Heart left ventricle (tissue), 16 donors: ENCODE data around the gene ARFRP1. TPM values are rescaled to one million over a fixed set of nuclear protein-coding genes. Genes with fewer than 3 reads are reported as not detected.
A peak's percentile ranks its signal among the peaks of the same experiment; 100 is the strongest.

ENCODE experiments used
- ATAC-seq, 4 donors: fragments of 200-7000 bp; cut with Tn5 transposase; one replicate each; pipeline ENCODE4 v1.9.1; 2020 to 2022; ENCODE audit warnings: moderate library complexity in 4 of 4, mild to moderate bottlenecking in 3 of 4, moderate number of reproducible peaks in 1 of 4
- DNase-seq, 5 donors: peaks; one replicate each; pipeline ENCODE4 v3.0.0-alpha.2; 2020
- H3K27ac ChIP-seq, 12 donors: fragments of 200-600 bp; sonication (generic) in 4 of 12; one replicate each; pipeline versions ENCODE4 v1.5.0 to v1.8.0; 2016 to 2022; ENCODE audit warnings: mild to moderate bottlenecking in 2 of 12
- H3K27me3 ChIP-seq, 9 donors: fragments of 200-600 bp; sonication (generic) in 2 of 9; one replicate each; pipeline versions ENCODE4 v1.5.1 to v1.8.0; 2016 to 2022; ENCODE audit warnings: mild to moderate bottlenecking in 3 of 9
- H3K36me3 ChIP-seq, 9 donors: fragments of 200-600 bp; sonication (generic) in 2 of 9; one replicate each; pipeline versions ENCODE4 v1.5.0 to v1.8.0; 2018 to 2022; ENCODE audit warnings: mild to moderate bottlenecking in 2 of 9
- H3K4me1 ChIP-seq, 12 donors: fragments of 200-600 bp; sonication (generic) in 4 of 12; one replicate each; pipeline versions ENCODE4 v1.5.0 to v1.8.0; 2016 to 2022; ENCODE audit warnings: mild to moderate bottlenecking in 3 of 12
- H3K4me3 ChIP-seq, 12 donors: fragments of 200-600 bp; sonication (generic) in 4 of 12; one replicate each; pipeline versions ENCODE4 v1.5.0 to v1.8.0; 2017 to 2022; ENCODE audit warnings: mild to moderate bottlenecking in 9 of 12, moderate library complexity in 4 of 12
- H3K9me3 ChIP-seq, 12 donors: fragments of 200-600 bp; sonication (generic) in 4 of 12; one replicate each; pipeline versions ENCODE4 v1.5.0 to v1.8.0; 2016 to 2022; ENCODE audit warnings: mild to moderate bottlenecking in 1 of 12
- CTCF ChIP-seq, 12 donors: fragments of 200-600 bp; sonication (generic) in 4 of 12; IDR thresholded peaks; one replicate each; pipeline versions ENCODE4 v1.5.0 to v1.8.0; 2018 to 2022; ENCODE audit warnings: antibody characterized with exemption in 12 of 12, mild to moderate bottlenecking in 5 of 12
- POLR2A ChIP-seq, 2 donors: fragments of 450-650 bp; IDR thresholded peaks; one replicate each; pipeline ENCODE4 v1.6.1; 2017; ENCODE audit warnings: antibody characterized with exemption in 2 of 2, mild to moderate bottlenecking in 2 of 2, moderate library complexity in 2 of 2
- WGBS, 4 donors: extraction: QIAGEN DNeasy Blood & Tissue Kit in 2 of 4; methylation state at CpG; one replicate each; pipeline versions ENCODE4 v1.1.5 to v1.1.7; 2013 to 2018; 5-methylcytosine and 5-hydroxymethylcytosine counted together
- intact Hi-C, 10 donors: fragments of 100-400 bp; cut with DNase I; formaldehyde crosslinking; loops; one replicate each; pipeline versions ENCODE4 v1.11.1 to v1.14.2; 2022
- polyA plus RNA-seq, 2 donors: library from polyadenylated mRNA; stranded (reverse); fragments of 200-250 nt; gene quantifications; one replicate each; pipeline ENCODE4 v1.2.3, GENCODE V29; 2013
- total RNA-seq, 9 donors: library from RNA; depleted of rRNA in 2 of 9; stranded (reverse); fragments of >200 nt in 2 of 9; fragmentation: NEBNext Ultra II Directional in 3 of 9; extraction: Animal tissue kit (Norgen Biotek cat#: 25700) in 3 of 9; gene quantifications; one replicate each; pipeline versions ENCODE4 v1.1.0 to v1.2.4, GENCODE V29; 2016 to 2023
- donor health status: ischemic (EF 13 %, LVEDD 7.1; RV severe dilation, severe dysfunction).
- donor health status: healthy with polysubstance abuse.
- donor health status: DM: no; HTN: yes; CAD: no.
- donor health status: DM: no; HTN: no; CAD: no.
- donor health status: ischemic (EF 25% LVEDD 6.9; RV normal size, moderate dysfunction).
- donor health status: ischemic (EF 25% LVEDD 5.7; RV mildly dilated, moderate dysfunction).
- donor health status: healthy.
- donor health status: DM: yes; HTN: yes; CAD: no.
- donor health status: ischemic (EF 35%, LVEDD 5.7; RV mildly dilated, moderate dysfunction).
- donor health status: nonischemic (EF 11% LVEDD 7.7; RV severe dilation, severe dysfunction).
- donor health status: DM: yes; HTN: yes; CAD: no.
- donor health status: PGD.
- donor health status: ischemic (EF 29% LVEDD 5.4; RV normal size, mild dysfunction).
- donor health status: nonischemic (EF 23%, LVEDD 6.1; RV moderate dilation, normal function).

Gene ARFRP1
- total and polyA plus RNA-seq, 11 donors, result 27.3 to 47.8 (median 35.9) TPM

GRCh38 chr20:63702036-63702665, 5.6 kb downstream of the ARFRP1 start:
- intact Hi-C loops, result no loop called here
- H3K4me1 ChIP-seq, result peaks cover 9 to 49% (median 32%) of the 10 kb centered on the region in 12 donors
- peak in 1 of 5 donors; percentile 47 for DNase-seq

GRCh38 chr20:63701329-63702035, 6.3 kb downstream of the ARFRP1 start:
- no peaks in the 10 kb centered on the region for H3K27me3 ChIP-seq
- H3K4me3 ChIP-seq, result no peak overlapping the region
- peaks cover 0 to 55% (median 37%) of the 10 kb centered on the region in 9 donors for H3K36me3 ChIP-seq
- TF ChIP-seq CTCF (IDR thresholded peaks at IDR 0.05), result no peak
- TF ChIP-seq POLR2A (IDR thresholded peaks at IDR 0.05), result no peak
- ATAC-seq, result no peak
- intact Hi-C loops, result no loop called here
- H3K27ac ChIP-seq, result peak overlapping the region in 2 of 12 donors; percentile 79 to 89
- WGBS, 4 donors, result 68 to 78% (median 75%) methylated on average over 8 to 14 of the region's 14 CpGs
- DNase-seq, result peak in 1 of 5 donors; percentile 43
- peaks cover 12 to 50% (median 32%) of the 10 kb centered on the region in 12 donors for H3K4me1 ChIP-seq
- no peaks in the 10 kb centered on the region for H3K9me3 ChIP-seq

More at GRCh38 chr20:63702036-63702665, 5.6 kb downstream of the ARFRP1 start:
- Histone ChIP-seq H3K27ac (peak overlapping the region in 1 of 12 donors; percentile 79), H3K9me3 (no peaks in the 10 kb centered on the region), H3K36me3 (peaks cover 0 to 53% (median 38%) of the 10 kb centered on the region in 9 donors), H3K27me3 (no peaks in the 10 kb centered on the region), H3K4me3 (no peak overlapping the region)
- ATAC-seq, result no peak
- 91 to 92% (median 92%) methylated on average over 7 to 16 of the region's 16 CpGs for WGBS, 4 donors
- TF ChIP-seq POLR2A (IDR thresholded peaks at IDR 0.05) (no peak), CTCF (IDR thresholded peaks at IDR 0.05) (no peak)

- no peak overlapping the region for H3K4me3 ChIP-seq
- peaks cover 0 to 50% (median 32%) of the 10 kb centered on the region in 9 donors for H3K36me3 ChIP-seq
- no peaks in the 10 kb centered on the region for H3K9me3 ChIP-seq
- intact Hi-C loops, result no loop called here
- TF ChIP-seq POLR2A (IDR thresholded peaks at IDR 0.05) (no peak), CTCF (IDR thresholded peaks at IDR 0.05) (no peak)
- WGBS, 4 donors, result 75 to 87% (median 84%) methylated on average over 3 to 5 of the region's 5 CpGs
- peaks cover 9 to 50% (median 32%) of the 10 kb centered on the region in 12 donors for H3K4me1 ChIP-seq
- H3K27ac ChIP-seq, result peak overlapping the region in 2 of 12 donors; percentile 79 to 89
- no peak for DNase-seq
- no peaks in the 10 kb centered on the region for H3K27me3 ChIP-seq
- no peak for ATAC-seq
Observed at GRCh38 chr20:63701051-63701328, 6.8 kb downstream of the ARFRP1 start.
